Fibroblast of lung (primary cell): ENCODE measurements around the gene LYSMD2. TPM values are rescaled to one million over a fixed set of nuclear protein-coding genes. Genes with fewer than 3 reads are reported as not detected.

Source experiments
- DNase-seq, 2 donors: peaks; one replicate each; pipeline versions ENCODE4 v3.0.0 to v3.0.0-alpha.2; 2010; ENCODE audit warnings: low read depth in 2 of 2
- H2AFZ ChIP-seq: 2 replicates; pipeline ENCODE4 v1.5.1; 2012; ENCODE audit warnings: low read length, control low read depth, inconsistent platforms
- H3K27ac ChIP-seq: 2 replicates; pipeline ENCODE4 v1.5.1; 2011; ENCODE audit warnings: low read length, control low read depth; ENCODE audit not compliant: insufficient read depth
- H3K27me3 ChIP-seq: 2 replicates; pipeline ENCODE4 v1.5.1; 2011; ENCODE audit warnings: mild to moderate bottlenecking, low read length; ENCODE audit not compliant: control insufficient read depth, insufficient read depth
- H3K36me3 ChIP-seq: 2 replicates; pipeline ENCODE4 v1.5.1; 2011; ENCODE audit warnings: low read length; ENCODE audit not compliant: control insufficient read depth, insufficient read depth
- H3K4me1 ChIP-seq: 2 replicates; pipeline ENCODE4 v1.5.1; 2011; ENCODE audit warnings: low read length; ENCODE audit not compliant: control insufficient read depth, insufficient read depth; ENCODE audit errors: extremely low read depth
- H3K4me2 ChIP-seq: 2 replicates; pipeline ENCODE4 v1.5.1; 2011; ENCODE audit warnings: low read length, control low read depth; ENCODE audit not compliant: insufficient read depth; ENCODE audit errors: extremely low read depth
- H3K4me3 ChIP-seq, 4 experiments: fragments of 200-600 bp in 1 of 4; sonication (generic) in 1 of 4; replicated peaks in 1 of 4; 2 replicates each; pipeline ENCODE4 v1.5.1; 2011 to 2016; ENCODE audit warnings: low read length in 4 of 4, low read depth in 3 of 4, mild to moderate bottlenecking in 3 of 4, control low read depth in 2 of 4, inconsistent platforms in 1 of 4, mixed read lengths in 1 of 4; ENCODE audit not compliant: insufficient read depth in 1 of 4; ENCODE audit errors: control extremely low read depth in 1 of 4
- H3K79me2 ChIP-seq: 2 replicates; pipeline ENCODE4 v1.5.1; 2012; ENCODE audit warnings: mild to moderate bottlenecking, low read length, inconsistent platforms; ENCODE audit not compliant: control insufficient read depth, insufficient read depth
- H3K9ac ChIP-seq: 2 replicates; pipeline ENCODE4 v1.5.1; 2011; ENCODE audit warnings: mild to moderate bottlenecking, low read length, control low read depth; ENCODE audit not compliant: insufficient read depth
- H3K9me3 ChIP-seq: 2 replicates; pipeline ENCODE4 v1.5.1; 2012; ENCODE audit warnings: low read depth, low read length; ENCODE audit not compliant: control insufficient read depth, insufficient read depth
- H4K20me1 ChIP-seq: 2 replicates; pipeline ENCODE4 v1.5.1; 2011; ENCODE audit warnings: low read length; ENCODE audit not compliant: control insufficient read depth, insufficient read depth; ENCODE audit errors: extremely low read depth
- EZH2 ChIP-seq: IDR thresholded peaks from 2 replicates; pipeline ENCODE4 v1.5.1; 2012; ENCODE audit warnings: low read length, control low read depth, mild to moderate bottlenecking; ENCODE audit errors: missing control alignments
- polyA plus RNA-seq, 2 donors: library from polyadenylated mRNA; depleted of rRNA in 1 of 2; stranded (reverse) in 1 of 2; unstranded in 1 of 2; fragments of >200 nt; gene quantifications; 2 replicates each; pipeline ENCODE4 v1.2.1, GENCODE V29; 2011 to 2012; ENCODE audit warnings: missing spikeins in 1 of 2
- total RNA-seq: library from RNA; depleted of rRNA; stranded (reverse); fragments of >200 nt; gene quantifications from 2 replicates; pipeline ENCODE4 v1.2.1, GENCODE V29; 2014
- TF ChIP-seq, protein P1 (sequence below), 2 donors: IDR thresholded peaks in 1 of 2; conservative IDR thresholded peaks in 1 of 2; 1 replicate in 1 of 2; 2 replicates in 1 of 2; pipeline ENCODE4 v1.5.1; 2011 to 2012; ENCODE audit warnings: low read length in 2 of 2, control low read depth in 1 of 2, inconsistent platforms in 1 of 2, low read depth in 1 of 2, mild to moderate bottlenecking in 1 of 2

The LYSMD2 gene
- total and polyA plus RNA-seq, 2 donors (not counting 1 experiment from before 2014, with no cell fraction given), result 7.8 to 10.1 TPM

DNA sequence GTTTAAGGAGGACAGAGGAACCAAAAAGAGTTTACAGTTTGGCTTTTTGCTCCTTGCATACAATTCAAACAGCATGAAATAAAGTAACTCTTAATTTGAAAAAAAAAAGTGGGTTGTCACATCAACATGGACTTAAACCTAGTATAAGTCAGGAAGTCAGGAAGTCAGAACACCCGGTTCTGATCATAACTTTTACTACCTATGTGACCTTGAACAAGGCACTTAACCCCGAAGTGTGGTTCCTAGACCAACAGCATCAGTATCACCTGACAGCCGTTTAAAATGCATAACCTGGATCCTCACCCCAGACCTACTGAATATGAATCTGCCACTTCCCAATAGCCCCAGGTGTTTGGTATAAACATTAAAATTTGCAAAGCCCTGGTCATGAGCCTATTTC is 18.7 kb downstream of the LYSMD2 start:
- TF ChIP-seq, protein P1, sequence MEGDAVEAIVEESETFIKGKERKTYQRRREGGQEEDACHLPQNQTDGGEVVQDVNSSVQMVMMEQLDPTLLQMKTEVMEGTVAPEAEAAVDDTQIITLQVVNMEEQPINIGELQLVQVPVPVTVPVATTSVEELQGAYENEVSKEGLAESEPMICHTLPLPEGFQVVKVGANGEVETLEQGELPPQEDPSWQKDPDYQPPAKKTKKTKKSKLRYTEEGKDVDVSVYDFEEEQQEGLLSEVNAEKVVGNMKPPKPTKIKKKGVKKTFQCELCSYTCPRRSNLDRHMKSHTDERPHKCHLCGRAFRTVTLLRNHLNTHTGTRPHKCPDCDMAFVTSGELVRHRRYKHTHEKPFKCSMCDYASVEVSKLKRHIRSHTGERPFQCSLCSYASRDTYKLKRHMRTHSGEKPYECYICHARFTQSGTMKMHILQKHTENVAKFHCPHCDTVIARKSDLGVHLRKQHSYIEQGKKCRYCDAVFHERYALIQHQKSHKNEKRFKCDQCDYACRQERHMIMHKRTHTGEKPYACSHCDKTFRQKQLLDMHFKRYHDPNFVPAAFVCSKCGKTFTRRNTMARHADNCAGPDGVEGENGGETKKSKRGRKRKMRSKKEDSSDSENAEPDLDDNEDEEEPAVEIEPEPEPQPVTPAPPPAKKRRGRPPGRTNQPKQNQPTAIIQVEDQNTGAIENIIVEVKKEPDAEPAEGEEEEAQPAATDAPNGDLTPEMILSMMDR (conservative IDR thresholded peaks at IDR 0.05 in 1 of 2, IDR thresholded peaks at IDR 0.05 in 1 of 2; ENCODE audit: low read depth in 1 of 2, low read length in 2 of 2), result no peak
- TF ChIP-seq EZH2, result no peak
- H3K4me1 ChIP-seq, result no peaks in the 10 kb centered on the region
- no peak overlapping the region for H3K9ac ChIP-seq
- no peaks in the 10 kb centered on the region for H4K20me1 ChIP-seq
- no peaks in the 10 kb centered on the region for H3K27me3 ChIP-seq
- H3K36me3 ChIP-seq, result no peaks in the 10 kb centered on the region
- no peak overlapping the region for H2AFZ ChIP-seq
- no peak overlapping the region for H3K4me3 ChIP-seq
- no peak for DNase-seq
- no peak overlapping the region for H3K27ac ChIP-seq
- H3K4me2 ChIP-seq, result no peak overlapping the region
- no peaks in the 10 kb centered on the region for H3K79me2 ChIP-seq
- no peaks in the 10 kb centered on the region for H3K9me3 ChIP-seq

GRCh38 chr15:51718219-51718618 is 19.2 kb downstream of the LYSMD2 start:
- DNase-seq, result no peak
- H3K9me3 ChIP-seq, result no peaks in the 10 kb centered on the region
- TF ChIP-seq, protein P1 (conservative IDR thresholded peaks at IDR 0.05 in 1 of 2, IDR thresholded peaks at IDR 0.05 in 1 of 2; ENCODE audit: low read depth in 1 of 2, low read length in 2 of 2), result no peak

GRCh38 chr15:51714911-51715310 is 22.5 kb downstream of the LYSMD2 start:
- no peak overlapping the region for H3K27ac ChIP-seq
- H3K4me2 ChIP-seq, result no peak overlapping the region
- no peak for DNase-seq
- no peaks in the 10 kb centered on the region for H3K4me1 ChIP-seq
- H2AFZ ChIP-seq, result no peak overlapping the region
- H3K4me3 ChIP-seq, result no peak overlapping the region
- no peak overlapping the region for H3K9ac ChIP-seq
- H3K79me2 ChIP-seq, result no peaks in the 10 kb centered on the region
- no peaks in the 10 kb centered on the region for H3K9me3 ChIP-seq
- H3K27me3 ChIP-seq, result no peaks in the 10 kb centered on the region
- H3K36me3 ChIP-seq, result no peaks in the 10 kb centered on the region
- TF ChIP-seq, protein P1 (conservative IDR thresholded peaks at IDR 0.05 in 1 of 2, IDR thresholded peaks at IDR 0.05 in 1 of 2; ENCODE audit: low read depth in 1 of 2, low read length in 2 of 2), result no peak
- TF ChIP-seq EZH2, result no peak
- H4K20me1 ChIP-seq, result no peaks in the 10 kb centered on the region

More at GRCh38 chr15:51718219-51718618, 19.2 kb downstream of the LYSMD2 start:
- Histone ChIP-seq H3K4me1 (no peaks in the 10 kb centered on the region), H2AFZ (no peak overlapping the region), H3K4me3 (no peak overlapping the region), H3K36me3 (no peaks in the 10 kb centered on the region), H4K20me1 (no peaks in the 10 kb centered on the region), H3K27me3 (no peaks in the 10 kb centered on the region), H3K27ac (no peak overlapping the region), H3K79me2 (no peaks in the 10 kb centered on the region), H3K9ac (no peak overlapping the region), H3K4me2 (no peak overlapping the region)
